Measurements from ENCODE around the gene OXER1.

DNA sequence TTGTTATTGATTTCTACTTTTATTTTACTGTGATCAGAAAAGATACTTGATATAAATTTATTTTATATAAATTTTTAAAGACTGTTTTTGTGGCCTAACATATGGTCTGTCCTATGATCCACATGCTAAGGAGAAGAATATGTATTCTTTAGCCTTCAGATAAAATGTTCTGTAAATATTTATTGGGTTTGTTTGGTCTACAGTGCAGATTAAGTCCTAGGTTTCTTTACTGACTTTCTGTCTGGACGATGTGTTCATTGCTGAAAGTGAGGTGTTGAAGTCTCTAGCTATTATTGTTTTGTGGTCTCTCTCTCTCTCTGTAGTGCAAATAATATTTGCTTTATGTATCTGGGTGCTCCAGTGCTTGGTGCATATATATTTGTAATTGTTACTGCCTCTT lies 30.1 kb downstream of the OXER1 start:
- TF ChIP-seq POLR2A (IDR thresholded peaks at IDR 0.05), result no peak
- TF ChIP-seq, protein P1, sequence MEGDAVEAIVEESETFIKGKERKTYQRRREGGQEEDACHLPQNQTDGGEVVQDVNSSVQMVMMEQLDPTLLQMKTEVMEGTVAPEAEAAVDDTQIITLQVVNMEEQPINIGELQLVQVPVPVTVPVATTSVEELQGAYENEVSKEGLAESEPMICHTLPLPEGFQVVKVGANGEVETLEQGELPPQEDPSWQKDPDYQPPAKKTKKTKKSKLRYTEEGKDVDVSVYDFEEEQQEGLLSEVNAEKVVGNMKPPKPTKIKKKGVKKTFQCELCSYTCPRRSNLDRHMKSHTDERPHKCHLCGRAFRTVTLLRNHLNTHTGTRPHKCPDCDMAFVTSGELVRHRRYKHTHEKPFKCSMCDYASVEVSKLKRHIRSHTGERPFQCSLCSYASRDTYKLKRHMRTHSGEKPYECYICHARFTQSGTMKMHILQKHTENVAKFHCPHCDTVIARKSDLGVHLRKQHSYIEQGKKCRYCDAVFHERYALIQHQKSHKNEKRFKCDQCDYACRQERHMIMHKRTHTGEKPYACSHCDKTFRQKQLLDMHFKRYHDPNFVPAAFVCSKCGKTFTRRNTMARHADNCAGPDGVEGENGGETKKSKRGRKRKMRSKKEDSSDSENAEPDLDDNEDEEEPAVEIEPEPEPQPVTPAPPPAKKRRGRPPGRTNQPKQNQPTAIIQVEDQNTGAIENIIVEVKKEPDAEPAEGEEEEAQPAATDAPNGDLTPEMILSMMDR (IDR thresholded peaks at IDR 0.05), result no peak
- TF ChIP-seq POLR2AphosphoS5 (IDR thresholded peaks at IDR 0.05), result no peak
